ENCODE results near the gene MICAL2. TPM values are rescaled to one million over a fixed set of nuclear protein-coding genes. Genes with fewer than 3 reads are reported as not detected.

The MICAL2 gene
- total and polyA plus RNA-seq, 2 donors (not counting 1 experiment from before 2014, with no cell fraction given): 0.32 to 0.40 TPM

GRCh38 chr11:12172493-12173013 lies 62.2 kb downstream of the MICAL2 start:
- H3K27me3 Mint-ChIP-seq: peaks cover 4% of the 10 kb centered on the region
- WGBS (ENCODE audit: insufficient coverage): no CpG with 5 or more reads among the region's 3 CpGs
- no peak for ATAC-seq (ENCODE audit: low read depth)
- no peaks in the 10 kb centered on the region for H3K9me3 Mint-ChIP-seq (ENCODE audit: insufficient read depth)
- no peak overlapping the region for H2AFZ ChIP-seq (ENCODE audit: insufficient read depth, low read depth, low read length, poor library complexity, severe bottlenecking)
- no peak overlapping the region for H3K4me3 Mint-ChIP-seq
- no peak overlapping the region for H3K27ac ChIP-seq (ENCODE audit: low read length in 2 of 2)
- no peaks in the 10 kb centered on the region for H3K9me3 ChIP-seq (ENCODE audit: control extremely low read depth in 1 of 3, control insufficient read depth in 2 of 3, insufficient read depth in 1 of 3, low read length in 2 of 3)
- no peaks in the 10 kb centered on the region for H3K36me3 ChIP-seq (replicated peaks in 1 of 2; ENCODE audit: control extremely low read depth in 1 of 2, control insufficient read depth in 1 of 2, extremely low read depth in 1 of 2, insufficient read depth in 2 of 2, low read length in 1 of 2)
- no peaks in the 10 kb centered on the region for H3K4me1 Mint-ChIP-seq
- intact Hi-C loops (cut with micrococcal nuclease): no loop called here
- no peaks in the 10 kb centered on the region for H3K27me3 ChIP-seq (replicated peaks in 1 of 4; ENCODE audit: control extremely low read depth in 1 of 4, control insufficient read depth in 3 of 4, insufficient read depth in 4 of 4, low read length in 3 of 4)
- POLR2A ChIA-PET: no interaction called here
- no peak overlapping the region for H3K9ac ChIP-seq (ENCODE audit: low read length)
- no peak overlapping the region for H3K27ac Mint-ChIP-seq
- H3K4me3 ChIP-seq (ENCODE audit: control extremely low read depth in 1 of 5, extremely low read depth in 1 of 5, insufficient read depth in 1 of 5, low read depth in 2 of 5, low read length in 4 of 5): no peak overlapping the region
- DNase-seq: no peak
- no peaks in the 10 kb centered on the region for H4K20me1 ChIP-seq (ENCODE audit: control insufficient read depth, insufficient read depth, low read length, poor library complexity, severe bottlenecking)
- H3K4me2 ChIP-seq (replicated peaks; ENCODE audit: low read depth, low read length, poor library complexity, severe bottlenecking): no peak overlapping the region
- CTCF ChIA-PET: no interaction called here
- H3K79me2 ChIP-seq (ENCODE audit: control insufficient read depth, insufficient read depth, low read length): no peaks in the 10 kb centered on the region
- no peaks in the 10 kb centered on the region for H3K4me1 ChIP-seq (ENCODE audit: control insufficient read depth in 2 of 2, insufficient read depth in 2 of 2, low read length in 2 of 2)
- TF ChIP-seq EZH2 (IDR thresholded peaks at IDR 0.05; ENCODE audit: borderline replicate concordance, insufficient read depth, low read depth, low read length, poor library complexity, severe bottlenecking) (no peak), CTCF (IDR thresholded peaks at IDR 0.05) (no peak)

- Histone ChIP-seq H3K27ac (ENCODE audit: low read length in 2 of 2) (no peak overlapping the region), H4K20me1 (ENCODE audit: control insufficient read depth, insufficient read depth, low read length, poor library complexity, severe bottlenecking) (no peaks in the 10 kb centered on the region), H3K9me3 (ENCODE audit: control extremely low read depth in 1 of 3, control insufficient read depth in 2 of 3, insufficient read depth in 1 of 3, low read length in 2 of 3) (no peaks in the 10 kb centered on the region), H3K9ac (ENCODE audit: low read length) (no peak overlapping the region), H3K4me3 (ENCODE audit: control extremely low read depth in 1 of 5, extremely low read depth in 1 of 5, insufficient read depth in 1 of 5, low read depth in 2 of 5, low read length in 4 of 5) (no peak overlapping the region), H2AFZ (ENCODE audit: insufficient read depth, low read depth, low read length, poor library complexity, severe bottlenecking) (no peak overlapping the region), H3K4me1 (ENCODE audit: control insufficient read depth in 2 of 2, insufficient read depth in 2 of 2, low read length in 2 of 2) (no peaks in the 10 kb centered on the region), H3K4me2 (replicated peaks; ENCODE audit: low read depth, low read length, poor library complexity, severe bottlenecking) (no peak overlapping the region), H3K36me3 (replicated peaks in 1 of 2; ENCODE audit: control extremely low read depth in 1 of 2, control insufficient read depth in 1 of 2, extremely low read depth in 1 of 2, insufficient read depth in 2 of 2, low read length in 1 of 2) (no peaks in the 10 kb centered on the region), H3K27me3 (replicated peaks in 1 of 4; ENCODE audit: control extremely low read depth in 1 of 4, control insufficient read depth in 3 of 4, insufficient read depth in 4 of 4, low read length in 3 of 4) (no peaks in the 10 kb centered on the region), H3K79me2 (ENCODE audit: control insufficient read depth, insufficient read depth, low read length) (no peaks in the 10 kb centered on the region)
- Mint-ChIP-seq H3K4me1 (no peaks in the 10 kb centered on the region), H3K9me3 (ENCODE audit: insufficient read depth) (no peaks in the 10 kb centered on the region), H3K4me3 (no peak overlapping the region), H3K27me3 (peaks cover 7% of the 10 kb centered on the region), H3K27ac (no peak overlapping the region)
- POLR2A ChIA-PET: no interaction called here
- TF ChIP-seq EZH2 (IDR thresholded peaks at IDR 0.05; ENCODE audit: borderline replicate concordance, insufficient read depth, low read depth, low read length, poor library complexity, severe bottlenecking) (no peak), CTCF (IDR thresholded peaks at IDR 0.05) (no peak)
- WGBS (ENCODE audit: insufficient coverage): no CpG with 5 or more reads among the region's 4 CpGs
- DNase-seq: no peak
- intact Hi-C loops (cut with micrococcal nuclease): no loop called here
- CTCF ChIA-PET: no interaction called here
- no peak for ATAC-seq (ENCODE audit: low read depth)
These were observed 62.7 kb downstream of the MICAL2 start for GRCh38 chr11:12173111-12173510.

Measured in B cell (primary cell).